Fibroblast of lung (primary cell): ENCODE results near the gene SPINK4. TPM values are rescaled to one million over a fixed set of nuclear protein-coding genes. Genes with fewer than 3 reads are reported as not detected.

ENCODE experiments used
- DNase-seq, 2 donors: peaks; one replicate each; pipeline versions ENCODE4 v3.0.0 to v3.0.0-alpha.2; 2010; ENCODE audit warnings: low read depth in 2 of 2
- H2AFZ ChIP-seq: 2 replicates; pipeline ENCODE4 v1.5.1; 2012; ENCODE audit warnings: low read length, control low read depth, inconsistent platforms
- H3K27ac ChIP-seq: 2 replicates; pipeline ENCODE4 v1.5.1; 2011; ENCODE audit warnings: low read length, control low read depth; ENCODE audit not compliant: insufficient read depth
- H3K27me3 ChIP-seq: 2 replicates; pipeline ENCODE4 v1.5.1; 2011; ENCODE audit warnings: mild to moderate bottlenecking, low read length; ENCODE audit not compliant: control insufficient read depth, insufficient read depth
- H3K36me3 ChIP-seq: 2 replicates; pipeline ENCODE4 v1.5.1; 2011; ENCODE audit warnings: low read length; ENCODE audit not compliant: control insufficient read depth, insufficient read depth
- H3K4me1 ChIP-seq: 2 replicates; pipeline ENCODE4 v1.5.1; 2011; ENCODE audit warnings: low read length; ENCODE audit not compliant: control insufficient read depth, insufficient read depth; ENCODE audit errors: extremely low read depth
- H3K4me2 ChIP-seq: 2 replicates; pipeline ENCODE4 v1.5.1; 2011; ENCODE audit warnings: low read length, control low read depth; ENCODE audit not compliant: insufficient read depth; ENCODE audit errors: extremely low read depth
- H3K4me3 ChIP-seq, 4 experiments: fragments of 200-600 bp in 1 of 4; sonication (generic) in 1 of 4; replicated peaks in 1 of 4; 2 replicates each; pipeline ENCODE4 v1.5.1; 2011 to 2016; ENCODE audit warnings: low read length in 4 of 4, low read depth in 3 of 4, mild to moderate bottlenecking in 3 of 4, control low read depth in 2 of 4, inconsistent platforms in 1 of 4, mixed read lengths in 1 of 4; ENCODE audit not compliant: insufficient read depth in 1 of 4; ENCODE audit errors: control extremely low read depth in 1 of 4
- H3K79me2 ChIP-seq: 2 replicates; pipeline ENCODE4 v1.5.1; 2012; ENCODE audit warnings: mild to moderate bottlenecking, low read length, inconsistent platforms; ENCODE audit not compliant: control insufficient read depth, insufficient read depth
- H3K9ac ChIP-seq: 2 replicates; pipeline ENCODE4 v1.5.1; 2011; ENCODE audit warnings: mild to moderate bottlenecking, low read length, control low read depth; ENCODE audit not compliant: insufficient read depth
- H3K9me3 ChIP-seq: 2 replicates; pipeline ENCODE4 v1.5.1; 2012; ENCODE audit warnings: low read depth, low read length; ENCODE audit not compliant: control insufficient read depth, insufficient read depth
- H4K20me1 ChIP-seq: 2 replicates; pipeline ENCODE4 v1.5.1; 2011; ENCODE audit warnings: low read length; ENCODE audit not compliant: control insufficient read depth, insufficient read depth; ENCODE audit errors: extremely low read depth
- CTCF ChIP-seq, 2 donors: IDR thresholded peaks in 1 of 2; conservative IDR thresholded peaks in 1 of 2; 1 replicate in 1 of 2; 2 replicates in 1 of 2; pipeline ENCODE4 v1.5.1; 2011 to 2012; ENCODE audit warnings: low read length in 2 of 2, control low read depth in 1 of 2, inconsistent platforms in 1 of 2, low read depth in 1 of 2, mild to moderate bottlenecking in 1 of 2
- EZH2 ChIP-seq: IDR thresholded peaks from 2 replicates; pipeline ENCODE4 v1.5.1; 2012; ENCODE audit warnings: low read length, control low read depth, mild to moderate bottlenecking; ENCODE audit errors: missing control alignments
- polyA plus RNA-seq, 2 donors: library from polyadenylated mRNA; depleted of rRNA in 1 of 2; stranded (reverse) in 1 of 2; unstranded in 1 of 2; fragments of >200 nt; gene quantifications; 2 replicates each; pipeline ENCODE4 v1.2.1, GENCODE V29; 2011 to 2012; ENCODE audit warnings: missing spikeins in 1 of 2
- total RNA-seq: library from RNA; depleted of rRNA; stranded (reverse); fragments of >200 nt; gene quantifications from 2 replicates; pipeline ENCODE4 v1.2.1, GENCODE V29; 2014

Gene SPINK4
- total and polyA plus RNA-seq, 2 donors (not counting 1 experiment from before 2014, with no cell fraction given) = not detected

GRCh38 chr9:33242609-33243134 lies 2.7 kb downstream of the SPINK4 start:
- no peaks in the 10 kb centered on the region for H3K9me3 ChIP-seq
- no peak overlapping the region for H3K27ac ChIP-seq
- H4K20me1 ChIP-seq = no peaks in the 10 kb centered on the region
- no peak overlapping the region for H3K9ac ChIP-seq
- no peak overlapping the region for H2AFZ ChIP-seq
- H3K4me3 ChIP-seq = no peak overlapping the region
- no peaks in the 10 kb centered on the region for H3K27me3 ChIP-seq
- no peaks in the 10 kb centered on the region for H3K4me1 ChIP-seq
- DNase-seq = no peak
- no peaks in the 10 kb centered on the region for H3K79me2 ChIP-seq
- no peaks in the 10 kb centered on the region for H3K36me3 ChIP-seq
- no peak overlapping the region for H3K4me2 ChIP-seq
- TF ChIP-seq EZH2 (no peak), CTCF (conservative IDR thresholded peaks at IDR 0.05 in 1 of 2, IDR thresholded peaks at IDR 0.05 in 1 of 2; ENCODE audit: low read depth in 1 of 2, low read length in 2 of 2) (no peak)

- Histone ChIP-seq H2AFZ (no peak overlapping the region), H3K4me3 (no peak overlapping the region), H3K36me3 (no peaks in the 10 kb centered on the region), H3K27ac (no peak overlapping the region), H3K4me2 (no peak overlapping the region), H3K9me3 (no peaks in the 10 kb centered on the region), H3K79me2 (no peaks in the 10 kb centered on the region), H4K20me1 (no peaks in the 10 kb centered on the region), H3K4me1 (no peaks in the 10 kb centered on the region), H3K9ac (no peak overlapping the region), H3K27me3 (no peaks in the 10 kb centered on the region)
- TF ChIP-seq EZH2 = no peak
- TF ChIP-seq CTCF (conservative IDR thresholded peaks at IDR 0.05 in 1 of 2, IDR thresholded peaks at IDR 0.05 in 1 of 2; ENCODE audit: low read depth in 1 of 2, low read length in 2 of 2) = no peak
- DNase-seq = no peak
These were observed 4.3 kb downstream of the SPINK4 start for GRCh38 chr9:33244137-33244784.

- H4K20me1 ChIP-seq = no peaks in the 10 kb centered on the region
- H3K27me3 ChIP-seq = no peaks in the 10 kb centered on the region
- no peak overlapping the region for H2AFZ ChIP-seq
- no peak overlapping the region for H3K4me2 ChIP-seq
- H3K4me3 ChIP-seq = no peak overlapping the region
- no peaks in the 10 kb centered on the region for H3K36me3 ChIP-seq
- no peak overlapping the region for H3K9ac ChIP-seq
- no peak for DNase-seq
- no peaks in the 10 kb centered on the region for H3K9me3 ChIP-seq
- TF ChIP-seq CTCF (conservative IDR thresholded peaks at IDR 0.05 in 1 of 2, IDR thresholded peaks at IDR 0.05 in 1 of 2; ENCODE audit: low read depth in 1 of 2, low read length in 2 of 2) (no peak), EZH2 (no peak)
- no peaks in the 10 kb centered on the region for H3K79me2 ChIP-seq
- no peaks in the 10 kb centered on the region for H3K4me1 ChIP-seq
- no peak overlapping the region for H3K27ac ChIP-seq
These were observed 5.4 kb downstream of the SPINK4 start for GRCh38 chr9:33245341-33245740.
